ENCODE measurements around the gene SLF2.

DNA sequence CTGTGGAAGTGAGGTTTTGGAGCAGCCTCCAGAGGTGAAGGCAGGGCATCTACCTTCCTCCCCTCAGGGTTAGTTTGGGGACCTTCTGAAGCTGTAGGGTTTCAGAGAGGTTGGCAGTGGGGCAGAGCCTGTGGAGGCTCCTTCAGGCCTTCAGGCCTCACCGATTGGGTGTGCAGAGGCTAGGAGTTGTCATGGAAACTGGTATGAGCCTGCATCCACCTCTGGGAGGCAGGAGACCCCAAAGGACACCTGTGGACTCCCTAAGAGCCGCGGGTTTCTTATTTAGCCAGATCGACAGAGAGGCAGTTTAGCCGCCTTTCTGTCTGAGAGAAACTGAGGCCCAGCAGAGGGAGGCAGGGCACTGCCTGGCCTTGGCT is 88.9 kb downstream of the SLF2 start:
- TF ChIP-seq, protein P1, sequence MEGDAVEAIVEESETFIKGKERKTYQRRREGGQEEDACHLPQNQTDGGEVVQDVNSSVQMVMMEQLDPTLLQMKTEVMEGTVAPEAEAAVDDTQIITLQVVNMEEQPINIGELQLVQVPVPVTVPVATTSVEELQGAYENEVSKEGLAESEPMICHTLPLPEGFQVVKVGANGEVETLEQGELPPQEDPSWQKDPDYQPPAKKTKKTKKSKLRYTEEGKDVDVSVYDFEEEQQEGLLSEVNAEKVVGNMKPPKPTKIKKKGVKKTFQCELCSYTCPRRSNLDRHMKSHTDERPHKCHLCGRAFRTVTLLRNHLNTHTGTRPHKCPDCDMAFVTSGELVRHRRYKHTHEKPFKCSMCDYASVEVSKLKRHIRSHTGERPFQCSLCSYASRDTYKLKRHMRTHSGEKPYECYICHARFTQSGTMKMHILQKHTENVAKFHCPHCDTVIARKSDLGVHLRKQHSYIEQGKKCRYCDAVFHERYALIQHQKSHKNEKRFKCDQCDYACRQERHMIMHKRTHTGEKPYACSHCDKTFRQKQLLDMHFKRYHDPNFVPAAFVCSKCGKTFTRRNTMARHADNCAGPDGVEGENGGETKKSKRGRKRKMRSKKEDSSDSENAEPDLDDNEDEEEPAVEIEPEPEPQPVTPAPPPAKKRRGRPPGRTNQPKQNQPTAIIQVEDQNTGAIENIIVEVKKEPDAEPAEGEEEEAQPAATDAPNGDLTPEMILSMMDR (IDR thresholded peaks at IDR 0.05) = no peak
- TF ChIP-seq POLR2A (IDR thresholded peaks at IDR 0.05) = no peak
